Right atrium auricular region (tissue), 2 donors: ENCODE measurements around the gene PDE11A. TPM values are rescaled to one million over a fixed set of nuclear protein-coding genes. Genes with fewer than 3 reads are reported as not detected.

Source experiments
- DNase-seq: peaks from one replicate; pipeline ENCODE4 v3.0.0-alpha.2; 2019; ENCODE audit warnings: low spot score
- H3K27ac ChIP-seq, 2 donors: fragments of 200-600 bp; sonication (generic); 1 replicate in 1 of 2; 2 replicates in 1 of 2; pipeline ENCODE4 v1.5.1; 2016 to 2019
- H3K27me3 ChIP-seq, 2 donors: fragments of 200-600 bp; sonication (generic); one replicate each; pipeline versions ENCODE4 v1.5.1 to v1.6.0; 2017 to 2019
- H3K36me3 ChIP-seq: fragments of 200-600 bp; sonication (generic); one replicate; pipeline ENCODE4 v1.5.1; 2016
- H3K4me1 ChIP-seq, 2 donors: fragments of 200-600 bp; sonication (generic); one replicate each; pipeline versions ENCODE4 v1.5.1 to v1.6.0; 2017 to 2019
- H3K4me3 ChIP-seq, 2 donors: fragments of 200-600 bp; sonication (generic); 1 replicate in 1 of 2; 2 replicates in 1 of 2; pipeline ENCODE4 v1.5.1; 2017 to 2019; ENCODE audit warnings: mild to moderate bottlenecking in 1 of 2, moderate library complexity in 1 of 2
- H3K9me3 ChIP-seq, 2 donors: fragments of 200-600 bp; sonication (generic); one replicate each; pipeline ENCODE4 v1.5.1; 2019
- CTCF ChIP-seq, 2 donors: fragments of 200-600 bp; sonication (generic); IDR thresholded peaks; one replicate each; pipeline ENCODE4 v1.5.1; 2019; ENCODE audit warnings: antibody characterized with exemption in 2 of 2
- total RNA-seq, 2 donors: library from RNA; depleted of rRNA; stranded (reverse); fragments of >200 nt; gene quantifications; one replicate each; pipeline ENCODE4 v1.1.0, GENCODE V29; 2016

Gene PDE11A
- total RNA-seq, 2 donors from 2014 or later, result 1.2 TPM; not detected in 1

- no peak for DNase-seq
- Histone ChIP-seq H3K9me3 (peaks cover 0 to 8% of the 10 kb centered on the region in 2 donors), H3K4me3 (no peak overlapping the region), H3K36me3 (no peaks in the 10 kb centered on the region), H3K27ac (no peak overlapping the region), H3K27me3 (no peaks in the 10 kb centered on the region), H3K4me1 (peaks cover 0 to 18% of the 10 kb centered on the region in 2 donors)
- no peak for TF ChIP-seq CTCF (IDR thresholded peaks at IDR 0.05)
Measured at GRCh38 chr2:177880285-177880684, 192.3 kb downstream of the PDE11A start.

- TF ChIP-seq CTCF (IDR thresholded peaks at IDR 0.05), result no peak
- H3K4me3 ChIP-seq, result no peak overlapping the region
- peaks cover 0 to 8% of the 10 kb centered on the region in 2 donors for H3K9me3 ChIP-seq
- no peaks in the 10 kb centered on the region for H3K27me3 ChIP-seq
- H3K27ac ChIP-seq, result no peak overlapping the region
- H3K36me3 ChIP-seq, result no peaks in the 10 kb centered on the region
- peaks cover 0 to 6% of the 10 kb centered on the region in 2 donors for H3K4me1 ChIP-seq
- no peak for DNase-seq
Measured at GRCh38 chr2:177876950-177877349, 195.6 kb downstream of the PDE11A start.

GRCh38 chr2:177874686-177875085 lies 197.9 kb downstream of the PDE11A start:
- H3K36me3 ChIP-seq, result no peaks in the 10 kb centered on the region
- no peak for TF ChIP-seq CTCF (IDR thresholded peaks at IDR 0.05)
- H3K4me1 ChIP-seq, result no peaks in the 10 kb centered on the region
- H3K27ac ChIP-seq, result no peak overlapping the region
- no peak for DNase-seq
- no peaks in the 10 kb centered on the region for H3K9me3 ChIP-seq
- no peaks in the 10 kb centered on the region for H3K27me3 ChIP-seq
- H3K4me3 ChIP-seq, result no peak overlapping the region

GRCh38 chr2:177873915-177874314 lies 198.7 kb downstream of the PDE11A start:
- H3K27ac ChIP-seq, result no peak overlapping the region
- no peak for TF ChIP-seq CTCF (IDR thresholded peaks at IDR 0.05)
- H3K36me3 ChIP-seq, result no peaks in the 10 kb centered on the region
- no peaks in the 10 kb centered on the region for H3K9me3 ChIP-seq
- H3K4me3 ChIP-seq, result no peak overlapping the region
- no peaks in the 10 kb centered on the region for H3K27me3 ChIP-seq
- H3K4me1 ChIP-seq, result no peaks in the 10 kb centered on the region
- no peak for DNase-seq

GRCh38 chr2:177872286-177872685 lies 200.3 kb downstream of the PDE11A start:
- Histone ChIP-seq H3K9me3 (no peaks in the 10 kb centered on the region), H3K36me3 (no peaks in the 10 kb centered on the region), H3K27ac (no peak overlapping the region), H3K4me3 (no peak overlapping the region), H3K4me1 (no peaks in the 10 kb centered on the region), H3K27me3 (no peaks in the 10 kb centered on the region)
- TF ChIP-seq CTCF (IDR thresholded peaks at IDR 0.05), result no peak
- no peak for DNase-seq

GRCh38 chr2:177869912-177870311 lies 202.7 kb downstream of the PDE11A start:
- H3K4me3 ChIP-seq, result no peak overlapping the region
- H3K27ac ChIP-seq, result no peak overlapping the region
- TF ChIP-seq CTCF (IDR thresholded peaks at IDR 0.05), result no peak
- no peaks in the 10 kb centered on the region for H3K27me3 ChIP-seq
- no peaks in the 10 kb centered on the region for H3K4me1 ChIP-seq
- no peak for DNase-seq
- H3K9me3 ChIP-seq, result no peaks in the 10 kb centered on the region
- no peaks in the 10 kb centered on the region for H3K36me3 ChIP-seq
